GM12891 (cell line): ENCODE results near the gene GMCL1.

ENCODE experiments used
- POLR2A ChIP-seq: IDR thresholded peaks from 2 replicates; pipeline ENCODE4 v1.6.1; 2011; ENCODE audit warnings: low read depth, low read length, control low read depth
- POLR2AphosphoS5 ChIP-seq: IDR thresholded peaks from 2 replicates; pipeline ENCODE4 v1.6.1; 2011; ENCODE audit warnings: low read depth, low read length, control low read depth
- POU2F2 ChIP-seq: IDR thresholded peaks from 2 replicates; pipeline ENCODE4 v1.6.1; 2011; ENCODE audit warnings: low read depth, mild to moderate bottlenecking, control low read depth, low read length, moderate library complexity
- TAF1 ChIP-seq: IDR thresholded peaks from 2 replicates; pipeline ENCODE4 v1.6.1; 2011; ENCODE audit warnings: low read depth, low read length, control low read depth

DNA sequence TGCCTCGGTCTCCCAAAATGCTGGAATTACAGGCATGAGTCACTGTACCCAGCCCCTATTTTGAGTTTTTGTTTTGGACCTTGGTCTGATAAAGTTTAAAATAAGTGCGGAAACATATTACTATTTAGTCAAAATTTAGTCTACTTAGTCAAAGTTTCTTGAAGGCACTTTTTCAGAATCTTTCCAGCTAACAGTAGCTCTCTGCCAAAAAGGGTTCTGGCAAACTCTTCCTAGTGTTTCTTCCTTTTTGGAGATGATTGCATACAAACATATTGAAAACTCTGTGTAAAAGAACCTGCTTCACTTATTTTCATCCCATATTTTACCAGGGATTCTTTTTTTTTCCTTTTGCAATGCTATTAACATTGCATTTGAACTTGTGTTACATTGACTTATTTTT is 28.8 kb downstream of the GMCL1 start:
- TF ChIP-seq POLR2AphosphoS5: no peak
- no peak for TF ChIP-seq POLR2A
- TF ChIP-seq TAF1: no peak
- TF ChIP-seq POU2F2: no peak
